GM23338 (cell line): ENCODE results near the gene SUCLG2. TPM values are rescaled to one million over a fixed set of nuclear protein-coding genes. Genes with fewer than 3 reads are reported as not detected.

Experiments used
- ATAC-seq: fragments of 200-7000 bp; cut with Tn5 transposase; 3 replicates; pipeline ENCODE4 v1.9.1; 2020
- DNase-seq: peaks from one replicate; pipeline ENCODE4 v3.0.0-alpha.2; 2015; ENCODE audit warnings: low spot score
- H2AFZ ChIP-seq: fragments of 200-600 bp; sonication (generic); 2 replicates; pipeline ENCODE4 v1.8.0; 2016; ENCODE audit warnings: antibody characterized with exemption, mild to moderate bottlenecking, moderate library complexity
- H3F3A ChIP-seq: fragments of 200-600 bp; sonication (generic); replicated peaks from 2 replicates; pipeline ENCODE4 v1.8.0; 2017; ENCODE audit warnings: antibody characterized with exemption, mixed run types, low read depth
- H3K27ac ChIP-seq: fragments of 200-600 bp; sonication (generic); 2 replicates; pipeline ENCODE4 v1.6.1; 2016; ENCODE audit warnings: low read depth
- H3K27me3 ChIP-seq: fragments of 200-600 bp; sonication (generic); 2 replicates; pipeline ENCODE4 v1.8.0; 2016; ENCODE audit warnings: mild to moderate bottlenecking, mixed run types, moderate library complexity; ENCODE audit not compliant: insufficient read depth
- H3K36me3 ChIP-seq: fragments of 200-600 bp; sonication (generic); 2 replicates; pipeline ENCODE4 v1.8.0; 2016; ENCODE audit warnings: mild to moderate bottlenecking; ENCODE audit not compliant: insufficient read depth
- H3K4me1 ChIP-seq: fragments of 200-600 bp; sonication (generic); 2 replicates; pipeline ENCODE4 v1.8.0; 2016; ENCODE audit warnings: mild to moderate bottlenecking, moderate library complexity; ENCODE audit not compliant: insufficient read depth
- H3K4me2 ChIP-seq: fragments of 200-600 bp; sonication (generic); 2 replicates; pipeline ENCODE4 v1.7.1; 2017; ENCODE audit warnings: mixed run types
- H3K4me3 ChIP-seq: fragments of 200-600 bp; sonication (generic); 2 replicates; pipeline ENCODE4 v1.6.1; 2016; ENCODE audit warnings: mixed run types
- H3K79me2 ChIP-seq: fragments of 200-600 bp; sonication (generic); replicated peaks from 2 replicates; pipeline ENCODE4 v1.8.0; 2017; ENCODE audit warnings: mild to moderate bottlenecking; ENCODE audit not compliant: insufficient read depth
- H3K9me2 ChIP-seq: fragments of 200-600 bp; sonication (generic); 2 replicates; pipeline ENCODE4 v1.8.0; 2017; ENCODE audit not compliant: insufficient read depth
- H4K20me1 ChIP-seq: fragments of 200-600 bp; sonication (generic); replicated peaks from 2 replicates; pipeline ENCODE4 v1.8.0; 2017; ENCODE audit warnings: mild to moderate bottlenecking; ENCODE audit not compliant: insufficient read depth
- H3K27ac Mint-ChIP-seq: 2 replicates; pipeline ENCODE4 v1.8.0; 2020; ENCODE audit warnings: inconsistent platforms, mild to moderate bottlenecking, moderate library complexity, mixed read lengths
- H3K27me3 Mint-ChIP-seq: 3 replicates; pipeline ENCODE4 v1.8.0; 2022; ENCODE audit warnings: low read depth, mild to moderate bottlenecking, moderate library complexity, mixed read lengths, inconsistent platforms; ENCODE audit not compliant: insufficient read depth, poor library complexity
- H3K36me3 Mint-ChIP-seq: 3 replicates; pipeline ENCODE4 v1.8.0; 2021; ENCODE audit warnings: low read depth, mild to moderate bottlenecking, inconsistent platforms, moderate library complexity, mixed read lengths
- H3K4me1 Mint-ChIP-seq: 3 replicates; pipeline ENCODE4 v1.8.0; 2020; ENCODE audit warnings: mild to moderate bottlenecking, inconsistent platforms, mixed read lengths
- H3K4me3 Mint-ChIP-seq: 3 replicates; pipeline ENCODE4 v1.8.0; 2021; ENCODE audit warnings: moderate library complexity, mild to moderate bottlenecking, inconsistent platforms, mixed read lengths
- H3K9me3 Mint-ChIP-seq: 3 replicates; pipeline ENCODE4 v1.8.0; 2020; ENCODE audit warnings: moderate library complexity, mild to moderate bottlenecking, inconsistent platforms, mixed read lengths
- CTCF ChIP-seq, 2 experiments: fragments of 200-600 bp in 1 of 2; sonication (generic) in 1 of 2; conservative IDR thresholded peaks; 2 replicates each; pipeline versions ENCODE4 v1.5.1 to v1.6.1; 2016 to 2017; ENCODE audit warnings: antibody characterized with exemption in 2 of 2, low read depth in 2 of 2, mild to moderate bottlenecking in 2 of 2, moderate library complexity in 1 of 2
- ETS1 ChIP-seq: IDR thresholded peaks from 2 replicates; pipeline ENCODE4 v1.6.1; 2016; ENCODE audit warnings: antibody characterized with exemption
- EZH2 ChIP-seq: fragments of 200-600 bp; sonication (generic); IDR thresholded peaks from one replicate; pipeline ENCODE4 v1.8.0; 2017; ENCODE audit warnings: antibody characterized with exemption, mild to moderate bottlenecking, low read depth; ENCODE audit not compliant: unreplicated experiment
- EZH2phosphoT487 ChIP-seq: fragments of 200-600 bp; sonication (generic); IDR thresholded peaks from one replicate; pipeline ENCODE4 v1.8.1; 2018; ENCODE audit warnings: antibody characterized with exemption; ENCODE audit not compliant: unreplicated experiment
- POLR2AphosphoS5 ChIP-seq: IDR thresholded peaks from 2 replicates; pipeline ENCODE4 v1.6.1; 2016; ENCODE audit warnings: antibody characterized with exemption, low read depth
- REST ChIP-seq: IDR thresholded peaks from one replicate; pipeline ENCODE4 v1.6.1; 2018; ENCODE audit warnings: antibody characterized with exemption; ENCODE audit not compliant: unreplicated experiment
- ZNF114 ChIP-seq: fragments of 250-450 bp; sonication (Bioruptor Pico); IDR thresholded peaks from 2 replicates; pipeline ENCODE4 v1.5.0; 2020; ENCODE audit warnings: mild to moderate bottlenecking, moderate library complexity
- ZNF462 ChIP-seq: fragments of 250-450 bp; sonication (Bioruptor Pico); IDR thresholded peaks from 2 replicates; pipeline ENCODE4 v1.5.0; 2020; ENCODE audit warnings: mild to moderate bottlenecking, moderate library complexity
- polyA plus RNA-seq: library from polyadenylated mRNA; unstranded; fragments of >200 nt; fragmentation: Nextera tagmentation; extraction: Ambion mirVana; gene quantifications from 2 replicates; pipeline ENCODE4 v1.2.1, GENCODE V29; 2016
- total RNA-seq: library from RNA; depleted of rRNA; stranded (reverse); fragments of >200 nt; shearing (Covaris generic); gene quantifications from 2 replicates; pipeline ENCODE4 v1.2.3, GENCODE V29; 2014

Gene SUCLG2
- total and polyA plus RNA-seq, 2 experiments from 2014 or later, result 29.3 to 39.0 TPM

- TF ChIP-seq ZNF462, result no peak
- TF ChIP-seq ZNF114 (CRISPR knock-in tag), result no peak
- TF ChIP-seq EZH2, result no peak
- TF ChIP-seq EZH2phosphoT487, result no peak
- TF ChIP-seq REST, result no peak
- TF ChIP-seq POLR2AphosphoS5, result no peak
Observed at GRCh38 chr3:67620869-67621268, 33.5 kb downstream of the SUCLG2 start (continued).

- Histone ChIP-seq H4K20me1 (no peaks in the 10 kb centered on the region), H2AFZ (no peak overlapping the region), H3F3A (no peaks in the 10 kb centered on the region), H3K27ac (no peak overlapping the region), H3K36me3 (no peaks in the 10 kb centered on the region), H3K4me1 (peaks cover 10% of the 10 kb centered on the region), H3K79me2 (peaks cover 9% of the 10 kb centered on the region; the same call in 1 of the 2 replicates), H3K9me2 (no peaks in the 10 kb centered on the region), H3K4me2 (0 out of 2 replicates have a peak overlapping the region, but pooled peaks have one; percentile 34), H3K27me3 (no peaks in the 10 kb centered on the region), H3K4me3 (no peak overlapping the region)
- Mint-ChIP-seq H3K27me3 (peaks cover 2% of the 10 kb centered on the region), H3K27ac (no peak overlapping the region), H3K4me3 (no peak overlapping the region), H3K36me3 (peaks cover 13% of the 10 kb centered on the region), H3K9me3 (no peaks in the 10 kb centered on the region), H3K4me1 (peaks cover 16% of the 10 kb centered on the region)
- no peak for ATAC-seq
- no peak for DNase-seq
- no peak for TF ChIP-seq ETS1
- no peak for TF ChIP-seq CTCF (conservative IDR thresholded peaks at IDR 0.05; ENCODE audit: low read depth in 2 of 2)
Observed at GRCh38 chr3:67619991-67620390, 34.4 kb downstream of the SUCLG2 start.
